ENCODE results near the gene CORO1C. TPM values are rescaled to one million over a fixed set of nuclear protein-coding genes. Genes with fewer than 3 reads are reported as not detected.

The CORO1C gene
- total RNA-seq, 1 donor from 2014 or later = 189 TPM

DNA sequence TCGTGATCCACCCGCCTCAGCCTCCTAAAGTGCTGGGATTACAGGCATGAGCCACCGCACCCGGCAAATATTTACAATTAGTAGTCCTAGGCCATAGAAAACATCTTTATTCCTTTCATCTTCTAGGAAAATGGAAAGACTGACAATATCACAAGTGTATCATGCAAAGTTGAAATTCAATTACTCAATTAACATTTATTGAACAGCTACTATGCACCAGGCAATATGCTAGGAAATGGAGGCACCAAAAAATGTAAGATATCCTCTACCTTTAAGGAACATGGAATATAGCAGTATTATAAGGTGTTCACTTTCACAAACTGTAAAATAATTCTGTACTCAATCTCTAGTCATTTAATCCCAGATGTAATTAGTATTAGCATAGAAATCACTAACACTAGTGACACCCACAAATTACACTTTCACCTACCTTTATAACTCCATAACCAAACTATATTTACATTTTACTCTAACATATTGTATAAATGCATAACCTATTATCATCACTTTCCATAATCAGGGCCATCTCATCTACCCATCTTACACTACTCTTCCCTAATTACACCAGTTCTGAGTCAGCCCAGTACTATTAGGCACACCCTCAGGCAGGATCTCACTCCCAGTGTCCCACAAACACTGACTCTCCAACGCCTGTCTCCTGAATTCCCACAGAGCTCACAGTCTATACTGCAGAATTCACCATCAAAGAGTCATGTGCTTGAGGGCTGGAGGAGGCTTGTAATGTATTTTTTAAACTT is 10.4 kb downstream of the CORO1C start:
- Histone ChIP-seq H3K4me3 (no peak overlapping the region), H3K9me3 (no peaks in the 10 kb centered on the region), H3K36me3 (no peaks in the 10 kb centered on the region), H3K4me1 (peaks cover 67% of the 10 kb centered on the region), H3K27me3 (no peaks in the 10 kb centered on the region), H3K27ac (peak overlapping the region; percentile 70)
- peak in 1 of 2 donors; percentile 16 for TF ChIP-seq POLR2AphosphoS5 (IDR thresholded peaks at IDR 0.05; ENCODE audit: insufficient read depth in 1 of 2, low read depth in 1 of 2)
- TF ChIP-seq, protein P1, sequence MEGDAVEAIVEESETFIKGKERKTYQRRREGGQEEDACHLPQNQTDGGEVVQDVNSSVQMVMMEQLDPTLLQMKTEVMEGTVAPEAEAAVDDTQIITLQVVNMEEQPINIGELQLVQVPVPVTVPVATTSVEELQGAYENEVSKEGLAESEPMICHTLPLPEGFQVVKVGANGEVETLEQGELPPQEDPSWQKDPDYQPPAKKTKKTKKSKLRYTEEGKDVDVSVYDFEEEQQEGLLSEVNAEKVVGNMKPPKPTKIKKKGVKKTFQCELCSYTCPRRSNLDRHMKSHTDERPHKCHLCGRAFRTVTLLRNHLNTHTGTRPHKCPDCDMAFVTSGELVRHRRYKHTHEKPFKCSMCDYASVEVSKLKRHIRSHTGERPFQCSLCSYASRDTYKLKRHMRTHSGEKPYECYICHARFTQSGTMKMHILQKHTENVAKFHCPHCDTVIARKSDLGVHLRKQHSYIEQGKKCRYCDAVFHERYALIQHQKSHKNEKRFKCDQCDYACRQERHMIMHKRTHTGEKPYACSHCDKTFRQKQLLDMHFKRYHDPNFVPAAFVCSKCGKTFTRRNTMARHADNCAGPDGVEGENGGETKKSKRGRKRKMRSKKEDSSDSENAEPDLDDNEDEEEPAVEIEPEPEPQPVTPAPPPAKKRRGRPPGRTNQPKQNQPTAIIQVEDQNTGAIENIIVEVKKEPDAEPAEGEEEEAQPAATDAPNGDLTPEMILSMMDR (IDR thresholded peaks at IDR 0.05) = no peak
- intact Hi-C loops (cut with DNase I) = no loop called here
- no peak for DNase-seq (ENCODE audit: extremely low spot score in 2 of 2)

- Histone ChIP-seq H3K27me3 (no peaks in the 10 kb centered on the region), H3K4me1 (peaks cover 47% of the 10 kb centered on the region)
Measured at GRCh38 chr12:108717243-108717642, 14.1 kb downstream of the CORO1C start.

DNA sequence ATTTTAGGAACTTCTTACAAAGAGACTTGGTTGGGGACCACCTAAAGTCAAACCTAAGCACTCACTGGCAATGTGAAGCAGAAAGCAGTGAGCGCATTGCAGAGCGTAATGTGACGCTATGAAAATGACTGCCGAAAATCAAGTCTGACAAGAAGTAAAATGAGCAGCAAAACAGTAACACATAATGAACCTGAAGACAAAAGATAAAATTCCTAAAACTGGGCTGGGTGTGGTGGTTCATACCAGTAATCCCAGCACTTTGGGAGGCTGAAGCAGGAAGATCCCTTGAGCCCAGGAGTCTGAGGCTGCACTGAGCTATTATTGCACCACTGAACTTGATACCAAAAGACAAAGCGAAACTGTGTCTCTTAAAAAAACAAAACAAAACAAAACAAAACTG is 16.5 kb downstream of the CORO1C start:
- Histone ChIP-seq H3K36me3 (no peaks in the 10 kb centered on the region), H3K27ac (no peak overlapping the region), H3K4me3 (no peak overlapping the region), H3K4me1 (peaks cover 42% of the 10 kb centered on the region), H3K27me3 (no peaks in the 10 kb centered on the region), H3K9me3 (no peaks in the 10 kb centered on the region)
- intact Hi-C loops (cut with DNase I) = no loop called here
- DNase-seq (ENCODE audit: extremely low spot score in 2 of 2) = no peak
- TF ChIP-seq POLR2AphosphoS5 (IDR thresholded peaks at IDR 0.05; ENCODE audit: insufficient read depth in 1 of 2, low read depth in 1 of 2) (no peak), POLR2A (IDR thresholded peaks at IDR 0.05) (no peak)
- TF ChIP-seq, protein P1 (IDR thresholded peaks at IDR 0.05) = no peak

More at GRCh38 chr12:108717243-108717642, 14.1 kb downstream of the CORO1C start:
- no peaks in the 10 kb centered on the region for H3K9me3 ChIP-seq
- H3K36me3 ChIP-seq = no peaks in the 10 kb centered on the region
- H3K27ac ChIP-seq = no peak overlapping the region
- TF ChIP-seq POLR2A (IDR thresholded peaks at IDR 0.05) (no peak), POLR2AphosphoS5 (IDR thresholded peaks at IDR 0.05; ENCODE audit: insufficient read depth in 1 of 2, low read depth in 1 of 2) (no peak)
- TF ChIP-seq, protein P1 (IDR thresholded peaks at IDR 0.05) = no peak
- intact Hi-C loops (cut with DNase I) = no loop called here
- DNase-seq (ENCODE audit: extremely low spot score in 2 of 2) = no peak
- H3K4me3 ChIP-seq = no peak overlapping the region

- H3K27ac ChIP-seq = no peak overlapping the region
Measured at GRCh38 chr12:108713471-108713870, 17.8 kb downstream of the CORO1C start.

GRCh38 chr12:108712925-108713203 is 18.5 kb downstream of the CORO1C start:
- H3K9me3 ChIP-seq = no peaks in the 10 kb centered on the region
- H3K27me3 ChIP-seq = no peaks in the 10 kb centered on the region
- peaks cover 53% of the 10 kb centered on the region for H3K4me1 ChIP-seq
- intact Hi-C loops (cut with DNase I) = no loop called here
- H3K4me3 ChIP-seq = no peak overlapping the region
- H3K27ac ChIP-seq = no peak overlapping the region
- no peak for DNase-seq (ENCODE audit: extremely low spot score in 2 of 2)
- H3K36me3 ChIP-seq = no peaks in the 10 kb centered on the region
- TF ChIP-seq POLR2AphosphoS5 (IDR thresholded peaks at IDR 0.05; ENCODE audit: insufficient read depth in 1 of 2, low read depth in 1 of 2) = no peak
- TF ChIP-seq POLR2A (IDR thresholded peaks at IDR 0.05) = no peak
- TF ChIP-seq, protein P1 (IDR thresholded peaks at IDR 0.05) = no peak

More at GRCh38 chr12:108713471-108713870, 17.8 kb downstream of the CORO1C start:
- DNase-seq (ENCODE audit: extremely low spot score in 2 of 2) = no peak
- no peaks in the 10 kb centered on the region for H3K36me3 ChIP-seq
- TF ChIP-seq POLR2A (IDR thresholded peaks at IDR 0.05) (no peak), POLR2AphosphoS5 (IDR thresholded peaks at IDR 0.05; ENCODE audit: insufficient read depth in 1 of 2, low read depth in 1 of 2) (no peak)
- TF ChIP-seq, protein P1 (IDR thresholded peaks at IDR 0.05) = no peak
- H3K4me1 ChIP-seq = peaks cover 53% of the 10 kb centered on the region
- no peaks in the 10 kb centered on the region for H3K9me3 ChIP-seq
- intact Hi-C loops (cut with DNase I) = no loop called here
- H3K27me3 ChIP-seq = no peaks in the 10 kb centered on the region
- no peak overlapping the region for H3K4me3 ChIP-seq
